GM10266 (cell line): ENCODE results near the gene PUM1.
"Not testable (repeated sequence)": the region's sequence is repeated elsewhere in the genome, so short reads cannot be mapped to it uniquely, and the experiment has no call there.

Experiments used
- DNase-seq: peaks from one replicate; pipeline ENCODE4 v3.0.0; 2012; ENCODE audit errors: extremely low spot score
- TF ChIP-seq, protein P1 (sequence below): IDR thresholded peaks from 2 replicates; pipeline ENCODE4 v1.5.1; 2012; ENCODE audit warnings: mild to moderate bottlenecking, low read depth; ENCODE audit not compliant: control insufficient read depth, insufficient read depth; ENCODE audit errors: missing control alignments

PUM1 gene

GRCh38 chr1:30982431-30982830, 83.1 kb downstream of the PUM1 start:
- DNase-seq = no peak
- TF ChIP-seq, protein P1, sequence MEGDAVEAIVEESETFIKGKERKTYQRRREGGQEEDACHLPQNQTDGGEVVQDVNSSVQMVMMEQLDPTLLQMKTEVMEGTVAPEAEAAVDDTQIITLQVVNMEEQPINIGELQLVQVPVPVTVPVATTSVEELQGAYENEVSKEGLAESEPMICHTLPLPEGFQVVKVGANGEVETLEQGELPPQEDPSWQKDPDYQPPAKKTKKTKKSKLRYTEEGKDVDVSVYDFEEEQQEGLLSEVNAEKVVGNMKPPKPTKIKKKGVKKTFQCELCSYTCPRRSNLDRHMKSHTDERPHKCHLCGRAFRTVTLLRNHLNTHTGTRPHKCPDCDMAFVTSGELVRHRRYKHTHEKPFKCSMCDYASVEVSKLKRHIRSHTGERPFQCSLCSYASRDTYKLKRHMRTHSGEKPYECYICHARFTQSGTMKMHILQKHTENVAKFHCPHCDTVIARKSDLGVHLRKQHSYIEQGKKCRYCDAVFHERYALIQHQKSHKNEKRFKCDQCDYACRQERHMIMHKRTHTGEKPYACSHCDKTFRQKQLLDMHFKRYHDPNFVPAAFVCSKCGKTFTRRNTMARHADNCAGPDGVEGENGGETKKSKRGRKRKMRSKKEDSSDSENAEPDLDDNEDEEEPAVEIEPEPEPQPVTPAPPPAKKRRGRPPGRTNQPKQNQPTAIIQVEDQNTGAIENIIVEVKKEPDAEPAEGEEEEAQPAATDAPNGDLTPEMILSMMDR = no peak

DNA sequence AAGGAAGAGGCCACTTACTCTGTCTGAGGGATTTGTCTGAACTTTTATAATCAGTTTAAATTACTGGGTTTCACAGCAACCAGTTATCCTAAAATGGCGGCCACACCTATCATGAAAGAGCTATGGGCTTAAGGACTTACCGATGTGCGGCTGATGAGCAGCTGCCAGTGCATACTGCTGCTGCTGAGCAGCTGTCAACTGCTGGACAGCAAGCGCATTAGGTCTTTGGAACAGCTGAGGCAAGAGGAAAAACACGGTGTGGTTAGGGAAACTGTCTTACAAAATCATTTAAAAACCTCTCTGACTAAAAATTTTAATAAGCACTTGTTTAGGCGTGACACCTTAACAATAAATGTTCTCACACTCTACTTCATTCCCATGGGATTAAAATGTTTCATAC, 84.3 kb downstream of the PUM1 start:
- DNase-seq = no peak
- TF ChIP-seq, protein P1 = no peak

GRCh38 chr1:30977511-30977910, 88.0 kb downstream of the PUM1 start:
- TF ChIP-seq, protein P1 = no peak
- DNase-seq = no peak

DNA sequence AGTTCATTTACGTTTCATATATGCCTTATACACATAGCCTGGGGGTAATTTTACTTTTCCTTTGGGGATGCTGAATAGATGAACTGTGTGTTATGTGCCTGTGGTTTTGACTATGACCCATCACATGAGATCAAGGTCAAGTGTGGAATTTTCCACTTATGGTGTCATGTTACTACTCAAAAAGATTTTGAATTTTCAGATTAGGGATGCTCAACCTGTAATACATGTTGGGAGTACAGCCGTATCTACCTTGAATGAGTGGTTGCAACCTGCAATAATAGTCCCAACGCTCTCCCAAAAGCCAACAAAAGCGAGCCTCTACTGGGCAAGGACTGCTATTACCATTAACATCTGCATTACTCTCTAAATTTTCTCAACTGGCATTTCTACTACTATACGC, 88.4 kb downstream of the PUM1 start:
- TF ChIP-seq, protein P1 = no peak
- no peak for DNase-seq

- no peak for DNase-seq
- TF ChIP-seq, protein P1 = no peak
Observed at GRCh38 chr1:30976143-30976542, 89.4 kb downstream of the PUM1 start.

DNA sequence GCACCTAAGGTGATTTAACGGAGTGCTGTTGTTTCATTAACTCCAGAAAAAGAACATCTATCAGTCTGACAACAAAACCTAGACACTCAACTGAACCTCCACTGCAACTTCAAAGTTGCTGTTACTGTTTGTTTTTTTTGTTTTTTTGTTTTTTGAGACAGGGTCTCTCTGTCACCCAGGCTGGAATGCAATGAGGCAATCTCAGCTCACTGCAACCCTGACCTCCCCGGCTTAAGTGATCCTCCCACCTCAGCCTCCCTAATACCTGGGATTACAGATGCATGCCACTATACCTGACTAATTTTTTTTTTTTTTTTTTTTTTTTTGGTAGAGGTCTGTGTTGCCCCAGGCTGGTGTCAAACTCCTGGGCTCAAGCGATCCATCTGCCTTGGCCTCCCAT, 90.3 kb downstream of the PUM1 start:
- TF ChIP-seq, protein P1 = no peak
- no peak for DNase-seq

GRCh38 chr1:30974536-30974935, 91.0 kb downstream of the PUM1 start:
- TF ChIP-seq, protein P1 = no peak
- DNase-seq = no peak

GRCh38 chr1:30972349-30972748, 93.2 kb downstream of the PUM1 start:
- not testable (repeated sequence) for DNase-seq
